ENCODE data around the gene ATXN10. TPM values are rescaled to one million over a fixed set of nuclear protein-coding genes. Genes with fewer than 3 reads are reported as not detected.

ATXN10 gene
- total and polyA plus RNA-seq, 2 experiments from 2014 or later, result 99.0 to 163 TPM

DNA sequence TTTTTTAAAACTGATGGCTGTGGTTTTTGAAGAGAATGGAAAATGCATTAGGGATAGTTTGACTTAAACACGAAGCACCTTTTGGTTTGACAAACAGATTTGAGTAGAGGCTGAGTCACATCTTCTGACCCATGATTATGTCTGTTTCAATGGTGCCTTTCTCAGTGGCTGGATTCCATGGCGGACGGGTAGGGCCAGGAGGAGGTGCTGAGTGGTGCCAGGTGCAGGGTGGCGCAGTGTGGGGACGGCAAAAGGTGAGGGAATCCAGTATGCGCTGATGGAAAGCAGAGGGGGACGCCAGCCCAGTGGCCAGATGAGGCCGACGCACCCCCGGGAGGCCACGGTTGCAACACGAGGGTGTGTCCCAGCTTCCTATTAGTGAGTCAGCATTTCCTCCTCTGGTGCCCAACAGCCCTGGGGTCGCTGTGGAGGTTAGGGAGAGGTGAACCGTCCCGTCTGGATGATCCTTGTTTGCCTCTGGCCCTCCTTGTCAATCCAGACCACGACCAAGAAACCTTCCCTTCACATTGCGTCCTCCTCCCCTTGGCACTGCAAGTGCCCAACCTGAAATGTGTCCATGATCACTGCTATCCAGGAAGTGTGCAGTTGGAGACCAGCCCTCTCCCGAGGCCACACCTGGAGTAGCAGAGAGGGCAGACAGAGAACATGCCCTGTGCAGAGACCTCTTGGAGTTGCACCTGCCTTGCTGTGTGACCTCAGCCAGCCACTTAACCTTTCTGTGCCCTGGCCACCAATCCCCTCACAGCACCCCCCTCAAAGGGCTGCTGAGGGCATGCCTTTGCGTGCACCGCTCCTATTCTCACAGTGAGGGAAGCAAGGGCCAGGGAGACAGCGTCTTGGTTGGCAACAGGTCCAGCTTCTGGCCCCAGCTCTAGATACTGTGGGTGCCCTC, 32.5 kb upstream of the ATXN10 start:
- DNase-seq (ENCODE audit: low spot score), result peak; percentile 18
- Histone ChIP-seq H3F3A (replicated peaks; ENCODE audit: low read depth) (no peaks in the 10 kb centered on the region), H3K27ac (ENCODE audit: low read depth) (no peak overlapping the region), H3K79me2 (replicated peaks; ENCODE audit: insufficient read depth) (no peaks in the 10 kb centered on the region), H4K20me1 (replicated peaks; ENCODE audit: insufficient read depth) (no peaks in the 10 kb centered on the region), H3K9me2 (ENCODE audit: insufficient read depth) (no peaks in the 10 kb centered on the region), H3K4me1 (ENCODE audit: insufficient read depth) (peaks cover 6% of the 10 kb centered on the region), H3K4me3 (no peak overlapping the region), H3K4me2 (no peak overlapping the region), H3K36me3 (ENCODE audit: insufficient read depth) (no peaks in the 10 kb centered on the region), H3K27me3 (ENCODE audit: insufficient read depth) (no peaks in the 10 kb centered on the region), H2AFZ (peak overlapping the region; percentile 66)
- peaks cover 20% of the 10 kb centered on the region for H3K4me1 Mint-ChIP-seq
- no peaks in the 10 kb centered on the region for H3K9me3 Mint-ChIP-seq
- ATAC-seq, result no peak
- no peaks in the 10 kb centered on the region for H3K36me3 Mint-ChIP-seq (ENCODE audit: low read depth)
- H3K27ac Mint-ChIP-seq, result peak overlapping the region; percentile 24
- TF ChIP-seq STAT1 (IDR thresholded peaks at IDR 0.05; ENCODE audit: unreplicated experiment) (no peak), EZH2phosphoT487 (IDR thresholded peaks at IDR 0.05; ENCODE audit: unreplicated experiment) (no peak), ZNF114 (CRISPR knock-in tag; IDR thresholded peaks at IDR 0.05) (no peak), ZNF331 (CRISPR knock-in tag; IDR thresholded peaks at IDR 0.05; ENCODE audit: low read depth) (no peak), EZH2 (IDR thresholded peaks at IDR 0.05; ENCODE audit: low read depth, unreplicated experiment) (no peak), NANOG (IDR thresholded peaks at IDR 0.05; ENCODE audit: borderline replicate concordance) (no peak), REST (IDR thresholded peaks at IDR 0.05; ENCODE audit: unreplicated experiment) (no peak), CREB1 (CRISPR knock-in tag; IDR thresholded peaks at IDR 0.05; ENCODE audit: low read depth) (no peak), JUNB (IDR thresholded peaks at IDR 0.05; ENCODE audit: unreplicated experiment) (no peak), POLR2AphosphoS5 (IDR thresholded peaks at IDR 0.05; ENCODE audit: low read depth) (no peak)
- TF ChIP-seq, protein P1, sequence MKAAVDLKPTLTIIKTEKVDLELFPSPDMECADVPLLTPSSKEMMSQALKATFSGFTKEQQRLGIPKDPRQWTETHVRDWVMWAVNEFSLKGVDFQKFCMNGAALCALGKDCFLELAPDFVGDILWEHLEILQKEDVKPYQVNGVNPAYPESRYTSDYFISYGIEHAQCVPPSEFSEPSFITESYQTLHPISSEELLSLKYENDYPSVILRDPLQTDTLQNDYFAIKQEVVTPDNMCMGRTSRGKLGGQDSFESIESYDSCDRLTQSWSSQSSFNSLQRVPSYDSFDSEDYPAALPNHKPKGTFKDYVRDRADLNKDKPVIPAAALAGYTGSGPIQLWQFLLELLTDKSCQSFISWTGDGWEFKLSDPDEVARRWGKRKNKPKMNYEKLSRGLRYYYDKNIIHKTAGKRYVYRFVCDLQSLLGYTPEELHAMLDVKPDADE (IDR thresholded peaks at IDR 0.05), result no peak
- TF ChIP-seq, protein P2, sequence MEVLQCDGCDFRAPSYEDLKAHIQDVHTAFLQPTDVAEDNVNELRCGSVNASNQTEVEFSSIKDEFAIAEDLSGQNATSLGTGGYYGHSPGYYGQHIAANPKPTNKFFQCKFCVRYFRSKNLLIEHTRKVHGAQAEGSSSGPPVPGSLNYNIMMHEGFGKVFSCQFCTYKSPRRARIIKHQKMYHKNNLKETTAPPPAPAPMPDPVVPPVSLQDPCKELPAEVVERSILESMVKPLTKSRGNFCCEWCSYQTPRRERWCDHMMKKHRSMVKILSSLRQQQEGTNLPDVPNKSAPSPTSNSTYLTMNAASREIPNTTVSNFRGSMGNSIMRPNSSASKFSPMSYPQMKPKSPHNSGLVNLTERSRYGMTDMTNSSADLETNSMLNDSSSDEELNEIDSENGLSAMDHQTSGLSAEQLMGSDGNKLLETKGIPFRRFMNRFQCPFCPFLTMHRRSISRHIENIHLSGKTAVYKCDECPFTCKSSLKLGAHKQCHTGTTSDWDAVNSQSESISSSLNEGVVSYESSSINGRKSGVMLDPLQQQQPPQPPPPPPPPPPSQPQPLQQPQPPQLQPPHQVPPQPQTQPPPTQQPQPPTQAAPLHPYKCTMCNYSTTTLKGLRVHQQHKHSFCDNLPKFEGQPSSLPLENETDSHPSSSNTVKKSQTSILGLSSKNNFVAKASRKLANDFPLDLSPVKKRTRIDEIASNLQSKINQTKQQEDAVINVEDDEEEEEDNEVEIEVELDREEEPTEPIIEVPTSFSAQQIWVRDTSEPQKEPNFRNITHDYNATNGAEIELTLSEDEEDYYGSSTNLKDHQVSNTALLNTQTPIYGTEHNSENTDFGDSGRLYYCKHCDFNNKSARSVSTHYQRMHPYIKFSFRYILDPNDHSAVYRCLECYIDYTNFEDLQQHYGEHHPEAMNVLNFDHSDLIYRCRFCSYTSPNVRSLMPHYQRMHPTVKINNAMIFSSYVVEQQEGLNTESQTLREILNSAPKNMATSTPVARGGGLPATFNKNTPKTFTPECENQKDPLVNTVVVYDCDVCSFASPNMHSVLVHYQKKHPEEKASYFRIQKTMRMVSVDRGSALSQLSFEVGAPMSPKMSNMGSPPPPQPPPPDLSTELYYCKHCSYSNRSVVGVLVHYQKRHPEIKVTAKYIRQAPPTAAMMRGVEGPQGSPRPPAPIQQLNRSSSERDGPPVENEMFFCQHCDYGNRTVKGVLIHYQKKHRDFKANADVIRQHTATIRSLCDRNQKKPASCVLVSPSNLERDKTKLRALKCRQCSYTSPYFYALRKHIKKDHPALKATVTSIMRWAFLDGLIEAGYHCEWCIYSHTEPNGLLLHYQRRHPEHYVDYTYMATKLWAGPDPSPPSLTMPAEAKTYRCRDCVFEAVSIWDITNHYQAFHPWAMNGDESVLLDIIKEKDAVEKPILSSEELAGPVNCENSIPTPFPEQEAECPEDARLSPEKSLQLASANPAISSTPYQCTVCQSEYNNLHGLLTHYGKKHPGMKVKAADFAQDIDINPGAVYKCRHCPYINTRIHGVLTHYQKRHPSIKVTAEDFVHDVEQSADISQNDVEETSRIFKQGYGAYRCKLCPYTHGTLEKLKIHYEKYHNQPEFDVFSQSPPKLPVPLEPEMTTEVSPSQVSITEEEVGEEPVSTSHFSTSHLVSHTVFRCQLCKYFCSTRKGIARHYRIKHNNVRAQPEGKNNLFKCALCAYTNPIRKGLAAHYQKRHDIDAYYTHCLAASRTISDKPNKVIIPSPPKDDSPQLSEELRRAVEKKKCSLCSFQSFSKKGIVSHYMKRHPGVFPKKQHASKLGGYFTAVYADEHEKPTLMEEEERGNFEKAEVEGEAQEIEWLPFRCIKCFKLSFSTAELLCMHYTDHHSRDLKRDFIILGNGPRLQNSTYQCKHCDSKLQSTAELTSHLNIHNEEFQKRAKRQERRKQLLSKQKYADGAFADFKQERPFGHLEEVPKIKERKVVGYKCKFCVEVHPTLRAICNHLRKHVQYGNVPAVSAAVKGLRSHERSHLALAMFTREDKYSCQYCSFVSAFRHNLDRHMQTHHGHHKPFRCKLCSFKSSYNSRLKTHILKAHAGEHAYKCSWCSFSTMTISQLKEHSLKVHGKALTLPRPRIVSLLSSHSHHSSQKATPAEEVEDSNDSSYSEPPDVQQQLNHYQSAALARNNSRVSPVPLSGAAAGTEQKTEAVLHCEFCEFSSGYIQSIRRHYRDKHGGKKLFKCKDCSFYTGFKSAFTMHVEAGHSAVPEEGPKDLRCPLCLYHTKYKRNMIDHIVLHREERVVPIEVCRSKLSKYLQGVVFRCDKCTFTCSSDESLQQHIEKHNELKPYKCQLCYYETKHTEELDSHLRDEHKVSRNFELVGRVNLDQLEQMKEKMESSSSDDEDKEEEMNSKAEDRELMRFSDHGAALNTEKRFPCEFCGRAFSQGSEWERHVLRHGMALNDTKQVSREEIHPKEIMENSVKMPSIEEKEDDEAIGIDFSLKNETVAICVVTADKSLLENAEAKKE (CRISPR knock-in tag; IDR thresholded peaks at IDR 0.05), result no peak
- TF ChIP-seq, protein P3, sequence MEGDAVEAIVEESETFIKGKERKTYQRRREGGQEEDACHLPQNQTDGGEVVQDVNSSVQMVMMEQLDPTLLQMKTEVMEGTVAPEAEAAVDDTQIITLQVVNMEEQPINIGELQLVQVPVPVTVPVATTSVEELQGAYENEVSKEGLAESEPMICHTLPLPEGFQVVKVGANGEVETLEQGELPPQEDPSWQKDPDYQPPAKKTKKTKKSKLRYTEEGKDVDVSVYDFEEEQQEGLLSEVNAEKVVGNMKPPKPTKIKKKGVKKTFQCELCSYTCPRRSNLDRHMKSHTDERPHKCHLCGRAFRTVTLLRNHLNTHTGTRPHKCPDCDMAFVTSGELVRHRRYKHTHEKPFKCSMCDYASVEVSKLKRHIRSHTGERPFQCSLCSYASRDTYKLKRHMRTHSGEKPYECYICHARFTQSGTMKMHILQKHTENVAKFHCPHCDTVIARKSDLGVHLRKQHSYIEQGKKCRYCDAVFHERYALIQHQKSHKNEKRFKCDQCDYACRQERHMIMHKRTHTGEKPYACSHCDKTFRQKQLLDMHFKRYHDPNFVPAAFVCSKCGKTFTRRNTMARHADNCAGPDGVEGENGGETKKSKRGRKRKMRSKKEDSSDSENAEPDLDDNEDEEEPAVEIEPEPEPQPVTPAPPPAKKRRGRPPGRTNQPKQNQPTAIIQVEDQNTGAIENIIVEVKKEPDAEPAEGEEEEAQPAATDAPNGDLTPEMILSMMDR (conservative IDR thresholded peaks at IDR 0.05; ENCODE audit: low read depth in 2 of 2), result no peak
- peaks cover 11% of the 10 kb centered on the region for H3K27me3 Mint-ChIP-seq (ENCODE audit: insufficient read depth, low read depth, poor library complexity)
- H3K4me3 Mint-ChIP-seq, result no peak overlapping the region; the same call in 2 of the 3 replicates

Measured in GM23338 (cell line).